SIG-M5 (cell line): ENCODE data around the gene FERMT3.
"Not testable (repeated sequence)": the region's sequence is repeated elsewhere in the genome, so short reads cannot be mapped to it uniquely, and the experiment has no call there.

ENCODE experiments used
- DNase-seq: peaks from one replicate; lab custom pipeline; 2025; lab: John Stamatoyannopoulos, UW

FERMT3 gene

DNA sequence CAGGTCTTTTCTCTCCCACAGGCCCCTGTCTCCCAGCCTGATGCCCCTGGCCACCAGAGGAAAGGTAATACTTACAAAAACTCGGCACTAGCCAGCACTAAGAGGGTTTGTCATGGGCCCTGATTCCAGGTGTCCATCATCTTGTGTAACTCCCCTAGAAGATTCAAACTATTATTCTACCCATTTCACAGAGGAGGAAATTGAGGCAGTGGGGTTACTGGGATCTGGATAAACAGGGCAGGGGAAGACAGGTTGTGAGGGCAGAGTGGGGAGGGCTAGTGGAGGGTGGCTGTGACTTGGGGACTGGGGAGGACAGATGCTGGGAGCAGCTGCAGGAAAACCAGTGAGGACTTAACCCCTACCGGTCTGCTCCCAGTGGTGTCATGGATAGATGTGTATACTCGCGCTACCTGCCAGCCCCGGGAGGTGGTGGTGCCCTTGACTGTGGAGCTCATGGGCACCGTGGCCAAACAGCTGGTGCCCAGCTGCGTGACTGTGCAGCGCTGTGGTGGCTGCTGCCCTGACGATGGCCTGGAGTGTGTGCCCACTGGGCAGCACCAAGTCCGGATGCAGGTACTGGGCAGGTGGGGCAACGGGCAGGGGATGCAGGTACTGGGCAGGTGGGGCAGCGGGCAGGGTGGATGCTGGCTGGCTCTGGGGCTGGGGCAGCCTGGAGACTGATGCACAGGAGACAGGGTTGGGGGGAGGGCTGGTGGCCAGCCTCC is 29.1 kb downstream of the FERMT3 start:
- DNase-seq: no peak

DNA sequence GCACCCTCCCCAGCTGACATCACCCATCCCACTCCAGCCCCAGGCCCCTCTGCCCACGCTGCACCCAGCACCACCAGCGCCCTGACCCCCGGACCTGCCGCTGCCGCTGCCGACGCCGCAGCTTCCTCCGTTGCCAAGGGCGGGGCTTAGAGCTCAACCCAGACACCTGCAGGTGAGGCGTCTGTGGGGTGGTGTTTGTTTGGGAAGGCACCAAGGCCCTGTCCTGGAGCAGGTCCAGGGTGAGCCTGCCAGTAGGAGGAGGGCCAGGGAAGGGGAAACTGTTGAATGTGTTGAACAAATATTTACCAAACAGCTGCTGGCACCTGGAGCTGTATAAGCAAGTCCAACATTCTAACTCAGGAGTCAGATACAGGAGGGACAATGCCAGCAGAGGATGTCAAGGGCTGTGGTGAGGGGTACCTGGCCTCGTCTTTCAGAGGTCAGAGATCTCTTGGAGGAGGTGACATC is 31.0 kb downstream of the FERMT3 start:
- no peak for DNase-seq

DNA sequence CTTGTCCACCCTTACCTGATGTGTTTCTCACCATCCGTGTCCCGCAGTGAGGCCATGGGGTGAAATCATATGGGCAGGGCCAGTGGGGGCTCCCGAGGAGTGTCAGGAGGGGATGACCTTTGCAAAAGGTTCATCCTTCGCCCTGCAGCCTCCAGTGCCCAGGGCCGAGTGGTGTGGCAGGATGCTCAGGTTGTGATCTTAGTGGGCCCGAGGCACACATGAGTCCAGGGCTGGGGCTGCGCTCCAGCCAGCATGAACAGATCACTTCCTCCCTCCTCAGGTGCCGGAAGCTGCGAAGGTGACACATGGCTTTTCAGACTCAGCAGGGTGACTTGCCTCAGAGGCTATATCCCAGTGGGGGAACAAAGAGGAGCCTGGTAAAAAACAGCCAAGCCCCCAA is 31.6 kb downstream of the FERMT3 start:
- DNase-seq: no peak

DNA sequence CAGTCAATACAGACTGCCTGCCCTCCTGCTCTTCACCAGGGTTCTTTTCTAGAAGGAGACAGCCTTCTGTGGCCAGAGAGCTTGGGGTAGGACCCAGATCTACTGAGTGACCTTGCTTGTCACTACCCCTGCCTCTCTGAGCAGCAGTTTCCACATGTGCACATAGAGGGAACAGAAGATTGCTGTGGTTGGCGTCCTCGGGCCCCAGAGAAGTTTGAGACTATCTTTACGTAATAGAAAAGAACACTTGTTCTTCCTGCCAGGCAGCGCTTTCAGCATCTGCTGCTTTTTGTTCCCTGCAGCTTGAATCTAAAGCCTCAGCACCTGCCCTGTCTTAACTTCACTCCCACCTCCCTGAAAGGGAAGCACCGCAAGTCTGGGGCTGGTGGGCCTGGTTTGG is 32.5 kb downstream of the FERMT3 start:
- no peak for DNase-seq

DNA sequence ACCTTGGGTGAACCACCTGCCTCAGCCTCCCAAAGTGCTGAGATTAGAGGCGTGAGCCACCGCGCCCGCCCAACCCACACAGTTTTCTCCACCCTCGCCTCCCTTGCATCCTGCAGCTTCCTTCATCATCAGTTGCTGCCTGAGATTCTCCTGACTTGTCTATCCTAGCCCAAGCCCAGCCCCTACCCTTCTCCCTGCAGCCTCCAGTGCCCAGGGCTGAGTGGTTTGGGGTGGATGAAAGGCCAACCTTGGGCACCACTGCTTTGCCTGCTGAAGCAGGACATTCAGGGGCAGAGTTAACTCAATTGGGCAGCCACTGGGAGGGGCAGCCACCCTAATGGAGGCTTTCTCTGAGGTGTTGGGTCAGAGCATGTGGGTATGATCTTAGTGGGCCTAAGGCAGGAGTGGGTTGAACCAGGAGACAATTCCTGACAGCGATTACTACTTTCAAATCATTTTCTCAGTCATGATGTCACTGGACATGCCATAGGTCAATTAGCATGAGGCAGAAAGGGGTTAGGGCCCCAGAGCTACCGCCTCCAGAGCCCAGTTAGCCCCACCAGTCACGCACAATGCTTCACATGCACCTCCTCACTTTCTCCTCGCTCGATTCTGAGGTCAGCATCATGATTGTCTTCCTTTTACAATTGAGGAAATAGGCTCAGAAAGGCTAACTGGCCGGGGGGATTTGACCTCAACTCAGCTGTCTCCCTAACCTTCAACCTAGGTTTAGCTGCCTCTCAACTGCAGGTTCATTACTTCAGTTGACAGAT is 33.3 kb downstream of the FERMT3 start:
- DNase-seq: peak; percentile 22

DNA sequence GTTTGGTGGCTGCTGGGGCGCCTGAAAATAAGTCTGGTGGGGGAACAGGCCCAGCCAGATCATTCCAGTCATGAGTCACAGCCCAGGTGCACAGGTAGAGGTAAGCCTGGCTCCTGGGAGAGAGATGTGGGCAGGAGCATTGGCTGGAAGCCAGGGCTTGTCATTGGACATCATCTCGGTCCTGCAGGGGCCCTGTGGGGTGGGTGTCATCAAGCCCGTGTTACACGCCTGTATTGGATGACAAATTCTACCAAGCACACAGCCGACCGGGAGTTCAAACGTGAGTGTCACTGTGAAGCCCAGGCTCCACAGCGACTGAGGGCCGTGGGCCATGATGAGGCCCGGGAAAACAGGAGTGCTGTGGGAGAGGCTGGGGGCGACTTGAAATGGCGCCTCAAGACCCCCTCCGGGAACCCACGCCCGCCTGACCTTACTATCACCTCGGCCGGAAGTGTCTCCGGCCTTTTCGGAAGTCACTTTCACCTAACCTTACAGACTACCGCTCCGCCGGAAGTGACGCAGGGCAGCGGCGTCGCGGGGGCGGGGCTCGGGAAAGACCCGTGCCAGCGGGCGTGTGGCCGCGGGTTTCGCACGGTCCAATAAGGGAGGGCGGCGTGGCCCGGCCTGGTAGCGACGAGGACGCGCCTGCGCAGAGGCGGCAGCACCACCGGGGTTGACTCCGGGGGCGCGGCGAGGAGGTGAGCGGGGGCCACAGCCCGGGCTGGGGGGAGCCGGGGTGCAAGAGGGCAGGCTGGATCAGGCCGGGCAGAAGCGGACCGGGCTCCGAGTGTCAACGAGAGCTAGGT is 34.1 kb downstream of the FERMT3 start, which contains the start of gene FKBP2:
FKBP2 (plus strand) TSS at position 661 of the 806 bp plus-strand sequence. CDS start 1,293 bp downstream, outside the sequence.
- peak; percentile 44 for DNase-seq

DNA sequence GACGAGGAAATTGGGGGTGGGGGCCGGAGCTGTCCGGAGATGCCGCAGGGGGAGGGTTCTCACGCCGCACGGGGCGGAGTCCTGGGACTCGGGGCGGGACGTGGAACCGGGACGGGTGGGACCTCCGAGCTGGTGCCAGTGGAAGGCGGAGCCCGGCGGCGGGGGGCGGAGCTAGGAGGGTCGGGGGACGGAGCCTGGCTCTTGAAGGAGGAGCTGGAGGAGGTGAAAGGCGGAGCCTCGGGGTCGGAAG is 34.6 kb downstream of the FERMT3 start:
- no peak for DNase-seq

DNA sequence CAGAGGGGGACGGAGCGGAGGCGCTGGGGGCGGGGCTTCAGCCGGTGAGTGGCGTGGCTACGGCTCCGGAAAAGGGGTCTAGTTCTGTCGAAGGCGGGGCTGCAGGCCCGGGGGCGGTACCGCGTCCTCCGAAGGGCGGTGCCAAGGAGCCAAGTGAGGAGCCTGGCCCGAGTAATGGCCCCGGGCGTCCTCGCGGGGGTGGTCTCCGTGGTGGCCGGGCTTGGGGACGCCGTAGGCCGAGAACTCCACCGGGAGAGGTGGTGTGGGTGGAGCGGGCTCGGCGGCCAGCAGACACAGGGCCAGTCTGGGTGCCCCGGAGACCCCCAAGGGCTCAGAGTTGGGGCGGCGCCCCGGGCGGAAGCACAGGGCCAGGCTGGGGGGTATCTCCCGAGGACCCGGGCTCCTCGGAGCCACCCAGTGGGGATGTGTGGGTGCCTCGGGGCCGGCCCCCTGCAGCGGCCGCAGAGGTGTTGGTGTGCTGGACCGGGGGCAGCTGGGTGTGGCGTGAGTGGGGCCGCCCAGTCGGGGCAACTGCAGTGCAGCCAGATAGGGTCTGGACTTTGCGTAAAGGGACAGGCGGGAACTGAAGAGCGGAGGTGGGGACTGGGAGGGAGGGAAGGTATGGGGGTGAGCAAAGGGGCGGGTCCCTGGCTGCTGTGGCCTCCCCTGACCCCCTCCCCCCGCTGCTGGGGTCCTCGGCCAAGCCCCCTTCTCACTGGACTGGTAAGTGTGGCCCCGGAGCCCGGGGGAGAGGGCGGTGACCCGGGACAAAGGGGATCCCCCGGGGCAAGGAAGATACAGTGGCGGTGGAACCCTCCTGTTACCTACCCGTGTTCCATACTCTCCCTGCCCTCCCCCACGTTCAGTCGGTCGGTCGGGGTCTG is 35.2 kb downstream of the FERMT3 start:
- DNase-seq: peak; percentile 59

DNA sequence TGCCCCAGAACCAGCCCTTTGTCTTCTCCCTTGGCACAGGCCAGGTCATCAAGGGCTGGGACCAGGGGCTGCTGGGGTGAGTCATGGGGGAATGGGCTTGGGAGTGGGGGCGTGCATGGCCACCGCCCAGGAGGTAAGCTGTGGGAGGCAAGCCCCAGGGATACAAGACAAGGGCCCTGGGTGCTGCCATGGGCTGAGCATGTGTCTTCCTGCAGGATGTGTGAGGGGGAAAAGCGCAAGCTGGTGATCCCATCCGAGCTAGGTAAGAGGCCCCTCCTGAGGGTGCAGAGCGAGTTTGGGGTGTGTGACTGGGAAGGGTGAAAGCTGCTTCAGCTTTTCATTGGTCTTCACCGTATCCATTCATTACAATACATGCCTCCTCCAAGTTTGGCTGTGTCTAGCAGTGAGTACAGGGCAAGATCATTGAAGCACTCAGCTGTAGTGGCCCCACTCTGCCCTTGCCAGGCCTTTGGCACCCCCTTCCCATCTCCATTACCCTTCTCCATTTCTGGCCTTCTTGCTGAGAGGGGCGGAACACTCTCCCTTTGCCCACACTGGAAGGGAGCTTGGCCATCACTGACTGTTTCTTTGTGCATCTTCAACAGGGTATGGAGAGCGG is 36.8 kb downstream of the FERMT3 start:
- no peak for DNase-seq

DNA sequence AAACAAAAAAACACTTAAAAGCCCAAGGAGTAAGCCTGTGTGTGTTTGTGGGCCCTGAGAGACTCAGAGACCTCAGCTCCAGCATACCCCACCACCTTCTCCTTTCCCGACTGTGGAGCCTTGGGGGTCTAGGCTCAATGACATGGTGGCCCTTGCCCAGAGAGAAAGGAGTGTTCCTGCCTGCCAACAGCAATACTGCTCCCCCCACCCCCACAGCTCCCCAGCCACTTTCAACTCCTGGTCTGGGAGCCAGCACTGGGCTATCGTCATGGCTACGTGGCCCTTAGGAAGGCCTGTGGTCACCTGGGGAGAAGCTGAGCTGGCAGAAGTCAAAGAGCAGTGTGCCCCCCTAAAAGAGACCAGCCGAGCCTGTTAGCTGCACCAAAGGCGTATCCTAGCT is 37.6 kb downstream of the FERMT3 start:
- no peak for DNase-seq

DNA sequence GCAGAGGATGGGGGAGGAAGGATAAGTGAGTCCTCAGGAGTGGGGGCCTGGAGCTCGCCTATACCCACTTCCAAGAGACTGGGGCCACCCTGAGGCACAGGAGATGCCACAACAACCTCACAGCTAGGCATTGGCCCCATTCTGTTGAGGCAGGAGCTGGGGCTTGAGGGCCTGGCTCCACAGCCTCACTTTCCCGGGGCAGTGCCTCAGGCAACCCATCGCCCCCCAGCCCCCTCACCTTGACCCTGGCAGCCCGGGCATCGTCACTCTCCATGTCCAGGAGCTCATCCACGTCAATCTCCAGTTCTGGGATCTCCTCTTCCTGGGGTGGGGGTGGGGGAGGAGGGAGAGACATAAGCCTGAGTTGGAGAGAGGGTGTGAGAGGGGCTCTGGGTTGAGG is 38.4 kb downstream of the FERMT3 start:
- no peak for DNase-seq

DNA sequence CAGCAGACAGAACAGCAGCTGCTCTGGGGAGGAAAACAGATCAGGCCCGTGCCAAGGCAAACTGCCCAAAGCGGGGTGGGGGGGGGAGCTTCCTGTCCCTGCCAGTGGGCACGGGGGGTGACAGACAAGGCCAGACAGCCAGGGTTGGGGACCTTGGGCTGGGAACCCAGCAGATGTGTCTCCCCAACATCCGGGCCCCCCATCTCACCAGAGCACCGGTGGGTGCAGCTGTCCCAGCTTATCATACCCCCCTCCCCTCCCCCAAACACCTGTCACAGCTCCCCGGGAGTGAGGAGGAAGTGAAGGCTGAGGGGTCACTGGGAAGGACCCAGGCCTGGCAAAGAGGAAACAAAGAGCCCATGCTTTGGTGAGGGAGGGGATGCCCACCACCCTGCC is 38.9 kb downstream of the FERMT3 start:
- DNase-seq: no peak

DNA sequence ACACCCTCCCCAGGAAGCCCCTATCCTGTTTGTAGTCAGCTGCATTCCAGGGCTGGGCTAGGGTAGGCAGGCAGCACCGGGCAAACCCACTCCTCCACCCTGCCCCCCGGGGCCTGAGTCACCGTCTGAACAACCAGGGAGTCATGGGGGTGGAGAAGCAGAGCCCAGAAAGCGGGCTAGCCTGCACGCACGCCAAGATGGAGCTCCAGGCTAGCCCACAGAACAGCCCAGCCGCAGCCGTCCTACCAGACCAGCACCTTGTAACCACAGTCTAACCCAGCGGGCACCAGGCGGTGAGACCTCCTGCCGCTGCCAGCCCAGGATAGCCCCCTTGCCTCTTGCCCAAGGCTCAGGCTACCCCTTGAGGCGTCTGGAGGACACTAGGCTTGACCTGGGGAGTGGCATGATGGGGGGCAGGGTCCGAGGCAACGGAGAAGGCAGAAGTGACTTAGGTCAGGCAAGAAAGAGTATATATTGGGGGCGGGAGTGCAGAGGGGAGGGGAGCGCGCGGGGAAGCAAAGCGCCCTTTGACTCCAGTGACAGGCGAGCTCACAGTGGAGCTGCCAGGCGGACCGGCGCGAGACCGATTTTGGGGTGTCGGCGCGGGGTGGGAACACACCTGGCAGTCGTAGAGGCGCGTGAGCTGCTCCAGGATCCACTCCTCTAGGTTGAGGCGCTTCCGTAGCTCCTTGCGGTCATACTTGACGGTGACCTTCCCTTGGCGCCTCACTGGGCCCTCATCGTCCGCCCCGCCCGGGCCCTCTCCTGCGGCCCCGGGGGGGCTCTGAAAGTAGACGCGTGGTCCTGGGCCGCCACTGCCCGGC is 39.5 kb downstream of the FERMT3 start:
- DNase-seq: no peak

DNA sequence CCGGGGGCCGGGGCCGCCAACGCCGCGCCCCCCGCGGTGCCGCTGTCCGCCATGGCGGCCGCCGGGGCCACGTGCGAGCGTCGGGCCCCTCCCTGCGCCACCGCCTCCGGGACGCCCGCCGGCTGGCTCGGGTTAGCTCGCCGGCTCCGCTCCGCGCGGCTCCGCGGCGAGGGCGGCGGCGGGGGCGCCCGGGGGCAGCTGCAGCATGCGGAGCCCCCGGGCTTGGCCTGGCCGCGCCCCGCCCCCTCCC is 40.0 kb downstream of the FERMT3 start:
- DNase-seq: not testable (repeated sequence)

DNA sequence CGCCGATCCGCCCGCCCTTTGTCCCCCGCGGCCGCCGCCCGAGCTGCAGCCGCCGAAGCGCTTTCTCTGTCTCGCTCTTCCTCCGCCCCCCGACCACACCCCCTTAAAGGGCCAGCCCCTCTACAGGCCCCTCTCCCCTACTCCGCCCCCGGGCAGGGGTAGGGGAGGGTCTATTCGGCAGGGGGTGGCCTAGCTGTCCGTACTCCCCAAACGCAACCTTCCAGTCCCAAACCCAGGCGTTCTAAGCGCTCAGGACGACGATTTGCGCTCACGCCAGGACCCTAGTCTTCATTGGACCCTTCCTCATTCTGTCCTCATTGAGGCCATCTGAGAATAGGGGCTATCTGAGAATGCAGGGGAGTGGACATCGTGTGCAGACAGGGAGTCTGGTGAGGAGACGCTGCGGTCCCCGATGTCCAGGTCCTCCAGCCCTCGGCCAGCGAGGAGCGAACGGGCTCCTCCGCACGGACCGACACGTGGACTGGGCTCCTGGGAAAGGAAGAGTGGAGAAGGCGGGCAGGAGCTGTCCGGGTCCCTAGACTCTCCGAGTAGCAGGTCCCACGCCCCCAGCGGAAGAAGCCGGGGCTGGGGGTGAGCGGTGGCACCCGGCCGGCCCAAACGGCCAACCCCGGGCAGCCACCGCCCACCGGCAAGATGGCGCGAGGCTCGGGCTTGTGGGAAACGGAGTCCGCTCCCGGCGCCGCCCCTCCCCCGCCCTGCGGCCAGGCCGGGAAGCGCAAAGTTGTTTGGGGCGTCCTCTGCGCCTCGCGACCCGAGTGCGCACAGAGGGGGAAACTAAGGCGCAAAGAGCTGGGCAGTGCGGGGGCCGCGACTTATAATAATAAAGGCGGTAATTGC is 40.6 kb downstream of the FERMT3 start, which contains the start of gene PPP1R14B:
PPP1R14B (minus strand) TSS at position 73 of the 858 bp plus-strand sequence. CDS start 270 bp downstream, outside the sequence.
- peak; percentile 23 for DNase-seq

DNA sequence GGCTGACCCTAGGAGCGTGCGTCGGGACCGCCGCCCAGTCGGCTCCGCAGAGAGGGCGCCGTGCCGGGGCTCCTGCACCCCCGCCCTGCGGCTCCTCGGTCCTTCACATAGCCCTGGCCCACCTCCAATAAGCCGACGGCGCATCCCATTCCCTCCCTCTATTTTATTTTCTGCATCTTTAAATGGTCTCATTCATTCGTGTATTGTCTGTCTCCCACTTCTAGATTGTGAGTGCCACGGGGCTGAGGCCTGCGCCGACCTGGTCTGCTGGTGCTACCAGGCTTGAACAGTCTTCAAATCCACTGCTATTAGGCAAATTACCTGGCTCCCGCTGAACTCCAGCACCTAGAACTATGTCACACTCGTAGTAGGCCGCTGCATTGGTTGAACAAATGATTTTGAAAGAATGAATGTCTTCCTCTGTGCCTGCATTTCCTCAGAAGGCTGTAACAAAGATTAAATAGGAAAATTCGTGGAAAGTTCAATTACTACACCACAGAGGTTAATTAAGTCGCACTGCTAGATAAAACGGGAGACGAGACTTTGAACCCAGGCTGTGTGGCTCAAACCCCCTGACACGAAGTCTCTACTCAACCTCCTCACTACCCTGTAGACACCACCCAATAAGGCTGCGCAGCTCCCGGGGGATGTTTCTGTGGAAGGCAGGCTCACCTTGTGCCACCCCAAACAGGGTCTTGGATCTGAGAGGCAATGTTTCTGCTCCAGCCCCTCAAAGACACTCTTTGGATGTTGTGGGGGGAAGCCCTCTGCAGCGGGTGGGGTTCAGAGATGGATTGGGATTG is 41.4 kb downstream of the FERMT3 start:
- no peak for DNase-seq

DNA sequence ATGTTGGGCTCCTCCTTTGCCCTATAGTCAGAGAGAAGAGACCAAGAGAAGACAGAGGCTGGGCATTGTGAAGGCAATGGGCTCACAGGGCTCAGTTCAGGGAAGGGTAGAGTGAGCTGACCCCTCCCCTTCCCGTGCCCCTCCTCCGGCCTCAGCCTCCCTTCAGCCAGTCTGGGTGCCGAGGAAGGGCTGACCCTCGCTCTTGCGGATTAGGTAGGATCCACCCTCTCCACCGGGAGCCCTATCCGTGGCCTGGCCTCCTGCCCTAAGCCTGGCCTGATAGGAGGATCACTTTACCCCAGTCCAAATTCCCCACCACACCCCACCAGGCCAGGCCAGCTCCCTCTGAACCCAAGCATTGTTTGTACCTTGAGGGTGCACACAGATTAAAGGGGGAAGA is 42.1 kb downstream of the FERMT3 start:
- no peak for DNase-seq

DNA sequence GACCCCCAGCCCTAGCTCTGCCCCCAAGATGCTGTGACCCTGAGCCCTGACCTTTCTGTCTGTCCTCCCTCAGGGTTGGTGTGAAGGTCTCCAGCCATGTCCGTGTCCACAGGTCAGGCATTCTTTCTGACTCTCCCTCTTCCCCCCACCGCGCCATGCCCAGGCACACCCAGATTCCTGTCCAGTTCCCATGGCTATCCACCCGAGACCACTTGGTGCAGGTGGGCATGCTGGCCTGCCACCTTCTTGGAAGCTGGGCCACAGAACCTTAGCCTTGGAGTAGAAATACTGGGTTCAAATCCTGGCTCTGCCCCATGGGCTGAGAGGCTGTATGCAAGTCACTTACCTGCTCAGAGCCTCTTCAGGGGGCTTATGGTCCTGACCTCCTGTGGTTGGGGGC is 42.5 kb downstream of the FERMT3 start:
- no peak for DNase-seq
